Measurements from ENCODE around the gene KIF21A.

The KIF21A gene

DNA sequence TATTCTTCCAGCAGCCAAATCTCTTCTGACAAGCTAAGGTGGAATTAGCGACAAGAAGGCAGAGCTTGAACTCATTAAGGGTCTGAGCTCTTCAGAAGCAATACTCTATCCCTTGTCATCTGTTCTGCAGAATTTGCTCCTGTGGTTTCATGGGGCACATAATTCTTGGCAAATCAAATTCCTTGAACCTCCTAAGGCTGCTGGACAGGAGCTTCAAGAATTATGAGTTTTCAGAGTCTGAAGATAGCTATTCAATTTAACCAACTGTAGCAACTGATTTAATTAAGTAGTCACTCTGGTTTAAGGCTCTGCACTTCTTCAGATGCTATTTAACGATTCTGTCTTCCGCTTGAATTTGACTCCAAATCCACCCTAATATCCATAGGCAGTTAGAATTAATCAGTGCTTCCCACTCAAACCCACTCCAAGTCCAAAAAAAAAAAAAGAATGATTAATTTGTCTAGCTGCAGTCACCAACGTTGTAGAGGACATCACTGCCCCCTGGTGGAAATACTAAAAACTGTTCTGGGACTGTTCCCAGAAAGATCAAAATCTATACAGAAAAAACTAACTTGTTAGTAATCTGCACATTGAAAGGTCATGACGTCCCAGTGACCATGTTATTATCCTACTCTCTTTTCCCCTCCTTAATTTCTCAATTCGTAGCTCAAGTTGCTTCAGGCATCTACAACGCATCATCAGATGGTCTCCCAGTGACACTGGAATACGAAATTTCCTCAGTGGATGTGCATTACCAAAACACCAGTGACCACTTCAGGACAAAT is 169.9 kb downstream of the KIF21A start:
- no peak for DNase-seq

DNA sequence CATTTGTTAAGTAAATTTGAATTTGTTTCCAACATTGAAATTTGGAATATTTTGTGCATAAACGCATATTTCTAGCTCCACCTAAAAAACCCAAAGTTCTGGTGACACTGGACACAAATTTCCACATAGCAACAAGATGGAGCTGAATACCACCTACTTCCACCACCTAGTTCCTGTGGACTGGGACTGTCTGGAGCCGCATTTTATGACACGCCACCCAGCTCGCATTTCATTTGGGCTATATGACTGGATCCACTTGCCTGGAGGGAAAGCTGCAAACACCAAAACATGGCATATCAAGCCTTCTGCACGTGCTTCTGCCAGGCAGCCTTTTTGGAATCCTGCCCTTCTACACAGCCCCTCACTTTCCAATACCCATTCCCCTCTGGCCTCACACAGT is 173.4 kb downstream of the KIF21A start:
- no peak for DNase-seq

DNA sequence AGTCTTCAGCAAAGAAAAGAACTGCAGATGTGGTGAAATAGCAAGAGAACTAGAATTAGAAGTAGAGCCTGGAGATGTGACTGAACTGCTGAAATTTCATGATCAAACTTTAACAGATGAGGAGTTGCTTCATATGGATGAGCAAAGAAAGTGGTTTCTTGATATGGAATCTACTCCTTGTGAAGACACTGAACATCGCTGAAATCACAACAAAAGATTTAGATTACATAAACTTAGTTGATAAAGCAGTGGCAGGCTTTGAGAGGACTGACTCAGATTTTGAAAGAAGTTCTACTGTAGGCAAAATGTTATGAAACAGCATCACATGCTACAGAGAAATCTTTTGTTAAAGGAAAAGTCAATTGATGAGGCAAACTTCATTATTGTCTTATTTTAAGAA is 175.0 kb downstream of the KIF21A start:
- DNase-seq = no peak

DNA sequence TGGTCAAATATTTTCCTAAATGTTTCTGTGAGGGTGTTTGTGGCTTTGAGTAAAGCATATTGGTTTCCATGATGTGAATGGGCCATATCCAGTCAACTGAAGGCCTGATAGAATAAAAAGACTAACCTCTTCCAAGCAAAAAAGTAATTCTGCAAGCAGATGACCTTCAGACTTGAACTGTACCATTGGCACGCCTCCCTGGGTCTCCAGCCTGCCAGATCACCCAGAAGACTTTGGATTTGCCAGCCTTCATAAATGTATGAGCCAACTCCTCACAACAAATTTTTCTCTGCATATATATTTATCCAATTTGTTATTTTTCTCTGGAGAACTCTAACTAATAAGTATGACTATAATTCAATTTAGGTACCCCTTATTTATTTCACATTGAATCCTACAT is 190.3 kb downstream of the KIF21A start:
- no peak for DNase-seq

All from activated CD8-positive, alpha-beta memory T cell treated with anti-CD3 and anti-CD28 coated beads, Interleukin-2, amount 50 U/mL, for 4 hours (primary cell).